PFSK-1 (cell line): ENCODE data around the gene HEATR5B.

ENCODE experiments used
- FOXP2 ChIP-seq: optimal IDR thresholded peaks from 2 replicates; pipeline ENCODE3; 2011; ENCODE audit warnings: borderline replicate concordance, control low read depth, inconsistent platforms; ENCODE audit not compliant: insufficient read depth; ENCODE audit errors: extremely low read length, extremely low read depth
- POLR2AphosphoS5 ChIP-seq: IDR thresholded peaks from 2 replicates; pipeline ENCODE4 v1.6.1; 2012; ENCODE audit warnings: low read depth, mild to moderate bottlenecking, control low read depth, low read length, moderate library complexity
- REST ChIP-seq, 2 experiments: IDR thresholded peaks; 2 replicates each; pipeline versions ENCODE4 v1.6.1 to v1.8.0; 2011 to 2012; ENCODE audit warnings: low read depth in 2 of 2, low read length in 2 of 2, control low read depth in 1 of 2, inconsistent platforms in 1 of 2, mild to moderate bottlenecking in 1 of 2, moderate library complexity in 1 of 2; ENCODE audit not compliant: insufficient read depth in 1 of 2
- SIN3A ChIP-seq: IDR thresholded peaks from 2 replicates; pipeline ENCODE4 v1.6.1; 2012; ENCODE audit warnings: mild to moderate bottlenecking, low read length, moderate library complexity, borderline replicate concordance; ENCODE audit not compliant: insufficient read depth
- TAF1 ChIP-seq: IDR thresholded peaks from 2 replicates; pipeline ENCODE4 v1.6.1; 2012; ENCODE audit warnings: low read length, control low read depth, borderline replicate concordance; ENCODE audit not compliant: insufficient read depth

DNA sequence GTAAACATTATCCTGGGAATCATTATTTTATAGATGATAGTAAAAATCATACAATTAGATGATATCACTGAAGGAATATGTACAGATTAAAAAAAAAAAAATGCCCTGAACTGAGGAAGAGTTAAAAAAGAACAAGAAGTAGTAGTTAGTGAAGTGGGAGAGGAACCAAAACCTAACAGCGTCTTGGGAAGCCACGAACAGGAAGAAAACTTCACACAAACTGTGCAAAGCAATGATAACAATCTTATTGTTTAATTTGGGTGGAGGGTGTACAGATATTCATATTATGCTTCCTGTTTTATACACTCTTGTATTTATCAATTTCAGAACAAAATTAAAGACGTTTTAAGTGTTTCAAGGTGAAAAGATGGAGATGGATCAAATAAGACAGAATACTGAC is 3.5 kb downstream of the HEATR5B start:
- TF ChIP-seq POLR2AphosphoS5, result no peak
- TF ChIP-seq REST (IDR thresholded peaks at IDR 0.05; ENCODE audit: insufficient read depth in 1 of 2, low read depth in 2 of 2, low read length in 2 of 2), result no peak
- no peak for TF ChIP-seq SIN3A
- TF ChIP-seq TAF1, result no peak
- no peak for TF ChIP-seq FOXP2
